Transverse colon (tissue), 4 donors: Measurements from ENCODE around the gene GRB7. TPM values are rescaled to one million over a fixed set of nuclear protein-coding genes. Genes with fewer than 3 reads are reported as not detected.

Experiments used
- DNase-seq: peaks from one replicate; pipeline ENCODE4 v3.0.0-alpha.2; 2019
- H3K27ac ChIP-seq, 4 donors: fragments of 200-600 bp; sonication (generic); 2 replicates each; pipeline ENCODE4 v1.5.1; 2016 to 2018; ENCODE audit warnings: inconsistent platforms in 4 of 4
- H3K27me3 ChIP-seq: fragments of 200-600 bp; sonication (generic); 2 replicates; pipeline ENCODE4 v1.5.1; 2017; ENCODE audit warnings: inconsistent platforms
- H3K36me3 ChIP-seq, 4 donors: fragments of 200-600 bp; sonication (generic); 2 replicates each; pipeline ENCODE4 v1.5.1; 2017 to 2019; ENCODE audit warnings: inconsistent platforms in 4 of 4
- H3K4me1 ChIP-seq, 4 donors: fragments of 200-600 bp; sonication (generic); 2 replicates each; pipeline ENCODE4 v1.5.1; 2017 to 2020; ENCODE audit warnings: inconsistent platforms in 4 of 4
- H3K4me3 ChIP-seq, 4 donors: fragments of 200-600 bp; sonication (generic); 1 replicate in 1 of 4; 2 replicates in 3 of 4; pipeline versions ENCODE4 v1.5.1 to v1.6.1; 2017 to 2019; ENCODE audit warnings: inconsistent platforms in 4 of 4
- H3K9me3 ChIP-seq, 2 donors: fragments of 200-600 bp; sonication (generic); 2 replicates each; pipeline ENCODE4 v1.5.1; 2017 to 2019; ENCODE audit warnings: inconsistent platforms in 2 of 2
- EP300 ChIP-seq: sonication (generic); formaldehyde crosslinking; IDR thresholded peaks from one replicate; pipeline ENCODE4 v1.6.1; 2017; ENCODE audit warnings: antibody characterized with exemption, low read depth
- POLR2A ChIP-seq: fragments of 450-650 bp; IDR thresholded peaks from one replicate; pipeline ENCODE4 v1.6.1; 2016; ENCODE audit warnings: antibody characterized with exemption, mild to moderate bottlenecking, moderate library complexity
- POLR2AphosphoS5 ChIP-seq, 3 donors: sonication (generic); formaldehyde crosslinking; IDR thresholded peaks; one replicate each; pipeline ENCODE4 v1.6.1; 2016; ENCODE audit warnings: antibody characterized with exemption in 3 of 3
- whole genome bisulfite sequencing, 2 donors: methylation state at CpG; one replicate each; pipeline ENCODE4 v1.1.5; 2018; ENCODE audit warnings: low coverage in 1 of 2; 5-methylcytosine and 5-hydroxymethylcytosine counted together
- in situ Hi-C, 4 donors: fragments of 200-750 bp; cut with MboI; loops; one replicate each; pipeline versions ENCODE4 v1.15.0 to v1.15.1; 2017; ENCODE audit warnings: low sequenced_read_pairs in 3 of 4, low pct_ligation_motif_present in 1 of 4, low pct_unique_long_range_greater_than_20kb in 1 of 4
- intact Hi-C: fragments of 100-400 bp; cut with DNase I; formaldehyde crosslinking; loops from one replicate; pipeline ENCODE4 v1.15.1; 2023; ENCODE audit warnings: low total_unique reads
- total RNA-seq, 4 donors: library from RNA; depleted of rRNA; stranded (reverse); fragments of >200 nt; gene quantifications; one replicate each; pipeline ENCODE4 v1.1.0, GENCODE V29; 2016
- TF ChIP-seq, protein P1 (sequence below), 5 experiments: fragments of 200-600 bp in 3 of 5; fragments of 450-650 bp in 2 of 5; sonication (generic) in 3 of 5; IDR thresholded peaks; 1 replicate in 2 of 5; 2 replicates in 3 of 5; pipeline ENCODE4 v1.5.1; 2016 to 2017; ENCODE audit warnings: antibody characterized with exemption in 5 of 5, inconsistent platforms in 3 of 5, mild to moderate bottlenecking in 2 of 5, moderate library complexity in 1 of 5

The GRB7 gene
- total RNA-seq, 4 donors from 2014 or later: 25.9 to 44.5 (median 32.3) TPM

DNA sequence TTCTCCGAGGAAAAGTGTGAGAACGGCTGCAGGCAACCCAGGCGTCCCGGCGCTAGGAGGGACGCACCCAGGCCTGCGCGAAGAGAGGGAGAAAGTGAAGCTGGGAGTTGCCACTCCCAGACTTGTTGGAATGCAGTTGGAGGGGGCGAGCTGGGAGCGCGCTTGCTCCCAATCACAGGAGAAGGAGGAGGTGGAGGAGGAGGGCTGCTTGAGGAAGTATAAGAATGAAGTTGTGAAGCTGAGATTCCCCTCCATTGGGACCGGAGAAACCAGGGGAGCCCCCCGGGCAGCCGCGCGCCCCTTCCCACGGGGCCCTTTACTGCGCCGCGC, 38.0 kb upstream of the GRB7 start, which contains the start of gene ERBB2:
TSS of gene ERBB2 (plus strand) at position 247 of the 330 bp plus-strand sequence. CDS start 175 bp downstream, outside the sequence.
- no peaks in the 10 kb centered on the region for H3K9me3 ChIP-seq
- H3K4me3 ChIP-seq: peak within 1 kb of the TSS; percentile 67 to 85 (median 67)
- peak; percentile 88 for DNase-seq
- H3K27ac ChIP-seq: peak within 1 kb of the TSS; percentile 90 to 95 (median 92)
- H3K4me1 ChIP-seq: peaks cover 28 to 48% (median 39%) of the 10 kb centered on the region in 4 donors
- intact Hi-C loops: no loop called here
- 12% methylated on average over 12 of the region's 20 CpGs; no CpG with 5 or more reads in 1 of the 2 donors for WGBS, 2 donors
- H3K27me3 ChIP-seq: peaks cover 4% of the 10 kb centered on the region
- in situ Hi-C loops: no loop called here
- H3K36me3 ChIP-seq: no peaks in the 10 kb centered on the region
- TF ChIP-seq POLR2AphosphoS5 (IDR thresholded peaks at IDR 0.05): peak; percentile 89 to 97 (median 95)
- peak; percentile 94 for TF ChIP-seq POLR2A
- no peak for TF ChIP-seq EP300

DNA sequence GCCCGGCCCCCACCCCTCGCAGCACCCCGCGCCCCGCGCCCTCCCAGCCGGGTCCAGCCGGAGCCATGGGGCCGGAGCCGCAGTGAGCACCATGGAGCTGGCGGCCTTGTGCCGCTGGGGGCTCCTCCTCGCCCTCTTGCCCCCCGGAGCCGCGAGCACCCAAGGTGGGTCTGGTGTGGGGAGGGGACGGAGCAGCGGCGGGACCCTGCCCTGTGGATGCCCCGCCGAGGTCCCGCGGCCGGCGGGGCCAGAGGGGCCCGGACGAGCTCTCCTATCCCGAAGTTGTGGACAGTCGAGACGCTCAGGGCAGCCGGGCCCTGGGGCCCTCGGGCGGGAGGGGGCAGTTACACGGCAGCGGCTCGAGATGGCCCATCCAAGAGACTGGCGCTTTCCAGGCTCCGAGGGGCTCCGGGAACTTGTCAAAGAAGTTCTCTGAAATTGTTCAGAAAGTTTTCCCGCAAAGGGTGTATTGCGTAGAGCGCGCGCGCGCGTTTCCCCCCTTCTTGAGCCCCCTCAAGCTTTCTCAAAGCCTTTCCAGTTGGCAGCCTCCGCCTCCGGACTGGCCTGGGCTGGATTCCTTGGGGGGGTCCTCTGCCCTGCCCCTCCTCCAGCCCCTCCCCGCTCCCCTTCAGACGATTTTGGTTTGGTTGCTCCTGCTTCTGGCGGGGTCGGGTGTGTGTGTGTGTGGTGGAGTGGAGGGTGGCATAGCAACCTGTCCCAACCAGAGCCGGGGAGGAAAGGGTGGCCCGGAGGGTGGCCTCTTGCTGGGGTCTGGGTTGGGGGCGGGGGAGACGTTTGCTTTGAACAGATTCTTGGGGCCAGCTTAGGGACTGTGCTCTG, 37.4 kb upstream of the GRB7 start:
- TF ChIP-seq POLR2AphosphoS5 (IDR thresholded peaks at IDR 0.05) (no peak), EP300 (no peak), POLR2A (no peak)
- TF ChIP-seq, protein P1, sequence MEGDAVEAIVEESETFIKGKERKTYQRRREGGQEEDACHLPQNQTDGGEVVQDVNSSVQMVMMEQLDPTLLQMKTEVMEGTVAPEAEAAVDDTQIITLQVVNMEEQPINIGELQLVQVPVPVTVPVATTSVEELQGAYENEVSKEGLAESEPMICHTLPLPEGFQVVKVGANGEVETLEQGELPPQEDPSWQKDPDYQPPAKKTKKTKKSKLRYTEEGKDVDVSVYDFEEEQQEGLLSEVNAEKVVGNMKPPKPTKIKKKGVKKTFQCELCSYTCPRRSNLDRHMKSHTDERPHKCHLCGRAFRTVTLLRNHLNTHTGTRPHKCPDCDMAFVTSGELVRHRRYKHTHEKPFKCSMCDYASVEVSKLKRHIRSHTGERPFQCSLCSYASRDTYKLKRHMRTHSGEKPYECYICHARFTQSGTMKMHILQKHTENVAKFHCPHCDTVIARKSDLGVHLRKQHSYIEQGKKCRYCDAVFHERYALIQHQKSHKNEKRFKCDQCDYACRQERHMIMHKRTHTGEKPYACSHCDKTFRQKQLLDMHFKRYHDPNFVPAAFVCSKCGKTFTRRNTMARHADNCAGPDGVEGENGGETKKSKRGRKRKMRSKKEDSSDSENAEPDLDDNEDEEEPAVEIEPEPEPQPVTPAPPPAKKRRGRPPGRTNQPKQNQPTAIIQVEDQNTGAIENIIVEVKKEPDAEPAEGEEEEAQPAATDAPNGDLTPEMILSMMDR (IDR thresholded peaks at IDR 0.05): no peak
- Histone ChIP-seq H3K27me3 (peaks cover 4% of the 10 kb centered on the region), H3K4me1 (peaks cover 34 to 49% (median 42%) of the 10 kb centered on the region in 4 donors), H3K9me3 (no peaks in the 10 kb centered on the region), H3K36me3 (no peaks in the 10 kb centered on the region), H3K27ac (peak overlapping the region; percentile 90 to 95 (median 92)), H3K4me3 (peak overlapping the region; percentile 67 to 85 (median 67))
- 9% methylated on average over 24 of the region's 57 CpGs; no CpG with 5 or more reads in 1 of the 2 donors for WGBS, 2 donors
- intact Hi-C loops: no loop called here
- in situ Hi-C loops: no loop called here
- DNase-seq: no peak

DNA sequence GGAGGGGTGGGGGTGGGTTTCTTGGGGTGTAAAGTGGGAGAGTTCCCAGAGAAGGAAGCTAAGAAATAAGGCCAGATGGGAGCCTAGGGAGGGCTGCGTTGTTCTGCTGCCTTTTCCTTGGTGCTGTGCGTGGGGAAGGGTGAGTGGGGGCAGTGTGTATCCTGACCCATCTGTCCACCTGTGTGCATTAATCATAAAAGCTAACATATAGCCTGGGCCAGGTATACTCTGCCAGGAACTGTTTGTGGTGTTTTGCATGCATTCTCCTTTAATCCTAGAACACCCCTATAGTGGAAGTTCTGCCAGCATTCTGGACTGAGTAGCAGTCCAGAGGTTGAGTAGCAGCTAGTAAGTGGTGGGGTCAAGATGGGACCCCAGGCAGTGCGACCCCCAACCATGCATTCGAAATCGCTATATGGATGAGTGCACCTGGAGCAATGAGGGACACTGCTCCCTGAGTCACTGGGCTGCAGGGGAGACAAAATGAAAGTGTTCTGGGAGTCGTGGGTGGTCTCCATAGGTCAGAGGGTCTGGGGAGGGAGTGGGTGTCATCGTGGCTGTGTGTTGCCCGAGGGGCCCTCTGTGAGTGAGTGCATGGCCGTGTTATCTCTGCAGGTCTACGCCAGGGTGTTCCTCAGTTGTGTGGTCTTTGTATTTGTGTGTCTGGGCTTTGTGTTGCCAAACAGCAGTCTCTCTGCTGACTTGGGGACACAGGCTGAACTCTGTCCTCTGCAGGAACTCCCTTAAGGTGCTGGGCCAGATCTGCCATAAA, 36.5 kb upstream of the GRB7 start:
- WGBS, 2 donors: 20 to 26% methylated on average over 1 to 10 of the region's 10 CpGs
- Histone ChIP-seq H3K9me3 (no peaks in the 10 kb centered on the region), H3K27ac (peak overlapping the region; percentile 90 to 95 (median 92)), H3K4me1 (peaks cover 36 to 52% (median 48%) of the 10 kb centered on the region in 4 donors), H3K36me3 (no peaks in the 10 kb centered on the region), H3K4me3 (peak overlapping the region; percentile 67 to 85 (median 67)), H3K27me3 (peaks cover 4% of the 10 kb centered on the region)
- DNase-seq: peak; percentile 88
- peak; percentile 91 to 96 (median 94) for TF ChIP-seq POLR2AphosphoS5 (IDR thresholded peaks at IDR 0.05)
- TF ChIP-seq EP300: no peak
- peak; percentile 93 for TF ChIP-seq POLR2A
- in situ Hi-C loops (no loop called here), intact Hi-C loops (no loop called here)

DNA sequence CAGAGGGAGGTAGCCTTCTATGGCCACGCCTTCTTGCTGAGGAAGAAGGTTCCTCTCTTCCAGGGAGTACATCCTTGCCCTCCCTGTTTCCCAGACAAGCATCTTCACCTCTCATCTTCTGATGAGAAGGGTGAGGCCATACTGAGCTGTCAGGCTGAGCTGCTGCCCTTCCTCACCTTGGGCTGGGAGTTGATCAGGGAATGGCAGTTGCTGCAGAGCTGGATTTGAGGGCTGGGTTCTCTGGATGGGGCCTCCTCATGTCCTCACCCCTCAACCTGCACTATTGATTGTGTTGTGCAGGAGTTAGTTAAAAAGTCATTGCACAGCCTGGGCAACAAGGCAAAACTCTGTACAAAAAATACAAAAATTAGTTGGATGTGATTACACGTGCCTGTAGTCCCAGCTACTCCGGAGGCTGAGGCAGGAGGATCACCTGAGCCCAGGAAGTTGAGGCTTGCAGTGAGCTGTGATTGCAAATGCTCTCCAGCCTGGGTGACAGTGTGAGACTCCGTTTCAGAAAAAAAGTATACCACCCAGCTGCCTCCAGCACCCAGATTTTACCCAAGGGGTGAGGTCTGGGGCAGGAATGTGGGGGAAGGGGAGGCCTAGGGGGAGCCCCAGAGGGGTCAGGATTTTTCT, 35.8 kb upstream of the GRB7 start:
- 55% methylated on average over 4 of the region's 4 CpGs; no CpG with 5 or more reads in 1 of the 2 donors for WGBS, 2 donors
- intact Hi-C loops: no loop called here

More for the DNA sequence above, 35.8 kb upstream of the GRB7 start:
- DNase-seq: no peak
- in situ Hi-C loops: no loop called here
- no peaks in the 10 kb centered on the region for H3K9me3 ChIP-seq
- no peak overlapping the region for H3K4me3 ChIP-seq
- peaks cover 4% of the 10 kb centered on the region for H3K27me3 ChIP-seq
- H3K27ac ChIP-seq: peak overlapping the region; percentile 90 to 95 (median 92)
- no peaks in the 10 kb centered on the region for H3K36me3 ChIP-seq
- peaks cover 38 to 59% (median 55%) of the 10 kb centered on the region in 4 donors for H3K4me1 ChIP-seq
- TF ChIP-seq, protein P1 (IDR thresholded peaks at IDR 0.05): no peak
- TF ChIP-seq EP300 (no peak), POLR2A (no peak), POLR2AphosphoS5 (IDR thresholded peaks at IDR 0.05) (no peak)
